GM23338 (cell line): ENCODE measurements around the gene BIRC3. TPM values are rescaled to one million over a fixed set of nuclear protein-coding genes. Genes with fewer than 3 reads are reported as not detected.

Experiments used
- ATAC-seq: fragments of 200-7000 bp; cut with Tn5 transposase; 3 replicates; pipeline ENCODE4 v1.9.1; 2020
- DNase-seq: peaks from one replicate; pipeline ENCODE4 v3.0.0-alpha.2; 2015; ENCODE audit warnings: low spot score
- H2AFZ ChIP-seq: fragments of 200-600 bp; sonication (generic); 2 replicates; pipeline ENCODE4 v1.8.0; 2016; ENCODE audit warnings: antibody characterized with exemption, mild to moderate bottlenecking, moderate library complexity
- H3F3A ChIP-seq: fragments of 200-600 bp; sonication (generic); replicated peaks from 2 replicates; pipeline ENCODE4 v1.8.0; 2017; ENCODE audit warnings: antibody characterized with exemption, mixed run types, low read depth
- H3K27ac ChIP-seq: fragments of 200-600 bp; sonication (generic); 2 replicates; pipeline ENCODE4 v1.6.1; 2016; ENCODE audit warnings: low read depth
- H3K27me3 ChIP-seq: fragments of 200-600 bp; sonication (generic); 2 replicates; pipeline ENCODE4 v1.8.0; 2016; ENCODE audit warnings: mild to moderate bottlenecking, mixed run types, moderate library complexity; ENCODE audit not compliant: insufficient read depth
- H3K36me3 ChIP-seq: fragments of 200-600 bp; sonication (generic); 2 replicates; pipeline ENCODE4 v1.8.0; 2016; ENCODE audit warnings: mild to moderate bottlenecking; ENCODE audit not compliant: insufficient read depth
- H3K4me1 ChIP-seq: fragments of 200-600 bp; sonication (generic); 2 replicates; pipeline ENCODE4 v1.8.0; 2016; ENCODE audit warnings: mild to moderate bottlenecking, moderate library complexity; ENCODE audit not compliant: insufficient read depth
- H3K4me2 ChIP-seq: fragments of 200-600 bp; sonication (generic); 2 replicates; pipeline ENCODE4 v1.7.1; 2017; ENCODE audit warnings: mixed run types
- H3K4me3 ChIP-seq: fragments of 200-600 bp; sonication (generic); 2 replicates; pipeline ENCODE4 v1.6.1; 2016; ENCODE audit warnings: mixed run types
- H3K79me2 ChIP-seq: fragments of 200-600 bp; sonication (generic); replicated peaks from 2 replicates; pipeline ENCODE4 v1.8.0; 2017; ENCODE audit warnings: mild to moderate bottlenecking; ENCODE audit not compliant: insufficient read depth
- H3K9me2 ChIP-seq: fragments of 200-600 bp; sonication (generic); 2 replicates; pipeline ENCODE4 v1.8.0; 2017; ENCODE audit not compliant: insufficient read depth
- H4K20me1 ChIP-seq: fragments of 200-600 bp; sonication (generic); replicated peaks from 2 replicates; pipeline ENCODE4 v1.8.0; 2017; ENCODE audit warnings: mild to moderate bottlenecking; ENCODE audit not compliant: insufficient read depth
- H3K27ac Mint-ChIP-seq: 2 replicates; pipeline ENCODE4 v1.8.0; 2020; ENCODE audit warnings: inconsistent platforms, mild to moderate bottlenecking, moderate library complexity, mixed read lengths
- H3K27me3 Mint-ChIP-seq: 3 replicates; pipeline ENCODE4 v1.8.0; 2022; ENCODE audit warnings: low read depth, mild to moderate bottlenecking, moderate library complexity, mixed read lengths, inconsistent platforms; ENCODE audit not compliant: insufficient read depth, poor library complexity
- H3K36me3 Mint-ChIP-seq: 3 replicates; pipeline ENCODE4 v1.8.0; 2021; ENCODE audit warnings: low read depth, mild to moderate bottlenecking, inconsistent platforms, moderate library complexity, mixed read lengths
- H3K4me1 Mint-ChIP-seq: 3 replicates; pipeline ENCODE4 v1.8.0; 2020; ENCODE audit warnings: mild to moderate bottlenecking, inconsistent platforms, mixed read lengths
- H3K4me3 Mint-ChIP-seq: 3 replicates; pipeline ENCODE4 v1.8.0; 2021; ENCODE audit warnings: moderate library complexity, mild to moderate bottlenecking, inconsistent platforms, mixed read lengths
- H3K9me3 Mint-ChIP-seq: 3 replicates; pipeline ENCODE4 v1.8.0; 2020; ENCODE audit warnings: moderate library complexity, mild to moderate bottlenecking, inconsistent platforms, mixed read lengths
- CREB1 ChIP-seq: fragments of 250-450 bp; sonication (Bioruptor Pico); IDR thresholded peaks from 2 replicates; pipeline ENCODE4 v1.5.0; 2020; ENCODE audit warnings: low read depth, mild to moderate bottlenecking, moderate library complexity
- EZH2 ChIP-seq: fragments of 200-600 bp; sonication (generic); IDR thresholded peaks from one replicate; pipeline ENCODE4 v1.8.0; 2017; ENCODE audit warnings: antibody characterized with exemption, mild to moderate bottlenecking, low read depth; ENCODE audit not compliant: unreplicated experiment
- EZH2phosphoT487 ChIP-seq: fragments of 200-600 bp; sonication (generic); IDR thresholded peaks from one replicate; pipeline ENCODE4 v1.8.1; 2018; ENCODE audit warnings: antibody characterized with exemption; ENCODE audit not compliant: unreplicated experiment
- JUNB ChIP-seq: IDR thresholded peaks from one replicate; pipeline ENCODE4 v1.6.1; 2016; ENCODE audit warnings: antibody characterized with exemption; ENCODE audit not compliant: unreplicated experiment
- NANOG ChIP-seq: IDR thresholded peaks from 2 replicates; pipeline ENCODE4 v1.6.1; 2016; ENCODE audit warnings: antibody characterized with exemption, borderline replicate concordance
- POLR2AphosphoS5 ChIP-seq: IDR thresholded peaks from 2 replicates; pipeline ENCODE4 v1.6.1; 2016; ENCODE audit warnings: antibody characterized with exemption, low read depth
- STAT1 ChIP-seq: IDR thresholded peaks from one replicate; pipeline ENCODE4 v1.6.1; 2016; ENCODE audit warnings: antibody characterized with exemption; ENCODE audit not compliant: unreplicated experiment
- ZNF114 ChIP-seq: fragments of 250-450 bp; sonication (Bioruptor Pico); IDR thresholded peaks from 2 replicates; pipeline ENCODE4 v1.5.0; 2020; ENCODE audit warnings: mild to moderate bottlenecking, moderate library complexity
- ZNF331 ChIP-seq: fragments of 250-450 bp; sonication (Bioruptor Pico); IDR thresholded peaks from 2 replicates; pipeline ENCODE4 v1.5.0; 2020; ENCODE audit warnings: low read depth, mild to moderate bottlenecking, moderate library complexity
- ZNF462 ChIP-seq: fragments of 250-450 bp; sonication (Bioruptor Pico); IDR thresholded peaks from 2 replicates; pipeline ENCODE4 v1.5.0; 2020; ENCODE audit warnings: mild to moderate bottlenecking, moderate library complexity
- polyA plus RNA-seq: library from polyadenylated mRNA; unstranded; fragments of >200 nt; fragmentation: Nextera tagmentation; extraction: Ambion mirVana; gene quantifications from 2 replicates; pipeline ENCODE4 v1.2.1, GENCODE V29; 2016
- total RNA-seq: library from RNA; depleted of rRNA; stranded (reverse); fragments of >200 nt; shearing (Covaris generic); gene quantifications from 2 replicates; pipeline ENCODE4 v1.2.3, GENCODE V29; 2014
- TF ChIP-seq, protein P1 (sequence below), 2 experiments: fragments of 200-600 bp in 1 of 2; sonication (generic) in 1 of 2; conservative IDR thresholded peaks; 2 replicates each; pipeline versions ENCODE4 v1.5.1 to v1.6.1; 2016 to 2017; ENCODE audit warnings: antibody characterized with exemption in 2 of 2, low read depth in 2 of 2, mild to moderate bottlenecking in 2 of 2, moderate library complexity in 1 of 2

Gene BIRC3
- total and polyA plus RNA-seq, 2 experiments from 2014 or later = 0.03 TPM; not detected in 1

DNA sequence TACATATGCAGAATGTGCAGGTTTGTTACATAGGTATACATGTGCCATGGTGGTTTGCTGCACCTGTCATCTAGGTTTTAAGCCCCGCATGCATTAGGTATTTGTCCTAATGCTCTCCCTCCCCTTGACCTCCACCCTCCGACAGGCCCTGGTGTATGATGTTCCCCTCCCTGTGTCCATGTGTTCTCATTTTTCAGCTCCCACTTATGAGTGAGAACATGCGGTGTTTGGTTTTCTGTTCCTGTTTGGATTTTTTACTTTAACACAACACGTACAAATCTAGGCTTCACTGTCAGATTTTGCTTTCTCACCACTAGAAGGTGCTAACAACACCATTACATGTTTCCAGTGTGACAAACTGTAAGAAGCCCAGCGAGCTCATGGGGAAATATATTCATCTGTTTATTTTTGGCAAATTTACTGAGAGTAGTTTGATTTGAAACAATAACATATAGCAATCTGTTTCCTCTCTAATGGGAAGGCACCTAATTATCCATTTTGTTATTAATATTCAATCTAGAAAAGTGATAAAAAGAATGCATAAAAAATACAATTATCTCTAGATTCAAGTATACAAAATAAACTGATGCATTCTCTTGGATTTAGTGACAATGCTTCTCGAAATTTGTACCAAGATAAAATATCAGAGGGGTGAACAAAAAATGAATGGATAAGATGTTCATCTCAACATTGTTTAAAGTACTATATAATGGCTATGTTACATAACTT, 23.2 kb upstream of the BIRC3 start:
- Histone ChIP-seq H2AFZ (no peak overlapping the region), H3F3A (no peaks in the 10 kb centered on the region), H3K79me2 (no peaks in the 10 kb centered on the region), H3K9me2 (no peaks in the 10 kb centered on the region), H3K4me3 (no peak overlapping the region), H3K4me1 (no peaks in the 10 kb centered on the region; the same call in 1 of the 2 replicates), H3K4me2 (no peak overlapping the region), H3K27me3 (no peaks in the 10 kb centered on the region), H4K20me1 (no peaks in the 10 kb centered on the region), H3K36me3 (no peaks in the 10 kb centered on the region), H3K27ac (no peak overlapping the region)
- TF ChIP-seq, protein P1, sequence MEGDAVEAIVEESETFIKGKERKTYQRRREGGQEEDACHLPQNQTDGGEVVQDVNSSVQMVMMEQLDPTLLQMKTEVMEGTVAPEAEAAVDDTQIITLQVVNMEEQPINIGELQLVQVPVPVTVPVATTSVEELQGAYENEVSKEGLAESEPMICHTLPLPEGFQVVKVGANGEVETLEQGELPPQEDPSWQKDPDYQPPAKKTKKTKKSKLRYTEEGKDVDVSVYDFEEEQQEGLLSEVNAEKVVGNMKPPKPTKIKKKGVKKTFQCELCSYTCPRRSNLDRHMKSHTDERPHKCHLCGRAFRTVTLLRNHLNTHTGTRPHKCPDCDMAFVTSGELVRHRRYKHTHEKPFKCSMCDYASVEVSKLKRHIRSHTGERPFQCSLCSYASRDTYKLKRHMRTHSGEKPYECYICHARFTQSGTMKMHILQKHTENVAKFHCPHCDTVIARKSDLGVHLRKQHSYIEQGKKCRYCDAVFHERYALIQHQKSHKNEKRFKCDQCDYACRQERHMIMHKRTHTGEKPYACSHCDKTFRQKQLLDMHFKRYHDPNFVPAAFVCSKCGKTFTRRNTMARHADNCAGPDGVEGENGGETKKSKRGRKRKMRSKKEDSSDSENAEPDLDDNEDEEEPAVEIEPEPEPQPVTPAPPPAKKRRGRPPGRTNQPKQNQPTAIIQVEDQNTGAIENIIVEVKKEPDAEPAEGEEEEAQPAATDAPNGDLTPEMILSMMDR (conservative IDR thresholded peaks at IDR 0.05; ENCODE audit: low read depth in 2 of 2) = peak; percentile 76
- no peak for TF ChIP-seq JUNB
- H3K4me3 Mint-ChIP-seq = no peak overlapping the region
- H3K27me3 Mint-ChIP-seq = no peaks in the 10 kb centered on the region
- DNase-seq (peak; percentile 65), ATAC-seq (peak; percentile 62)
- no peak overlapping the region for H3K27ac Mint-ChIP-seq
- H3K9me3 Mint-ChIP-seq = no peaks in the 10 kb centered on the region
- no peaks in the 10 kb centered on the region for H3K36me3 Mint-ChIP-seq
- H3K4me1 Mint-ChIP-seq = peaks cover 7% of the 10 kb centered on the region

- ATAC-seq (no peak), DNase-seq (no peak)
- H4K20me1 ChIP-seq = no peaks in the 10 kb centered on the region
- Mint-ChIP-seq H3K27ac (no peak overlapping the region), H3K36me3 (no peaks in the 10 kb centered on the region), H3K4me3 (no peak overlapping the region), H3K9me3 (no peaks in the 10 kb centered on the region; the same call in 2 of the 3 replicates), H3K4me1 (peaks cover 3% of the 10 kb centered on the region; the same call in 2 of the 3 replicates), H3K27me3 (no peaks in the 10 kb centered on the region)
- no peaks in the 10 kb centered on the region for H3F3A ChIP-seq
- no peak overlapping the region for H3K4me3 ChIP-seq
- H3K4me2 ChIP-seq = no peak overlapping the region
- no peaks in the 10 kb centered on the region for H3K9me2 ChIP-seq
- no peak overlapping the region for H2AFZ ChIP-seq
- H3K4me1 ChIP-seq = no peaks in the 10 kb centered on the region
- no peaks in the 10 kb centered on the region for H3K36me3 ChIP-seq
- no peaks in the 10 kb centered on the region for H3K27me3 ChIP-seq
- H3K27ac ChIP-seq = no peak overlapping the region
- no peak for TF ChIP-seq STAT1
- no peak for TF ChIP-seq ZNF114 (CRISPR knock-in tag)
- no peak for TF ChIP-seq EZH2phosphoT487
- TF ChIP-seq POLR2AphosphoS5 = no peak
- TF ChIP-seq ZNF331 (CRISPR knock-in tag) = no peak
- TF ChIP-seq NANOG = no peak
- no peak for TF ChIP-seq CREB1
- TF ChIP-seq EZH2 = no peak
- no peak for TF ChIP-seq ZNF462 (CRISPR knock-in tag)
- TF ChIP-seq, protein P1 (conservative IDR thresholded peaks at IDR 0.05; ENCODE audit: low read depth in 2 of 2) = no peak
- H3K79me2 ChIP-seq = no peaks in the 10 kb centered on the region
Measured at GRCh38 chr11:102295045-102295444, 22.2 kb upstream of the BIRC3 start.
